ENCODE results near the gene VSTM2B. TPM values are rescaled to one million over a fixed set of nuclear protein-coding genes. Genes with fewer than 3 reads are reported as not detected.

The VSTM2B gene
- total and polyA plus RNA-seq, 2 of the 13 experiments (the other 11 are each of a cell fraction or from before 2014, with no cell fraction given) = not detected

DNA sequence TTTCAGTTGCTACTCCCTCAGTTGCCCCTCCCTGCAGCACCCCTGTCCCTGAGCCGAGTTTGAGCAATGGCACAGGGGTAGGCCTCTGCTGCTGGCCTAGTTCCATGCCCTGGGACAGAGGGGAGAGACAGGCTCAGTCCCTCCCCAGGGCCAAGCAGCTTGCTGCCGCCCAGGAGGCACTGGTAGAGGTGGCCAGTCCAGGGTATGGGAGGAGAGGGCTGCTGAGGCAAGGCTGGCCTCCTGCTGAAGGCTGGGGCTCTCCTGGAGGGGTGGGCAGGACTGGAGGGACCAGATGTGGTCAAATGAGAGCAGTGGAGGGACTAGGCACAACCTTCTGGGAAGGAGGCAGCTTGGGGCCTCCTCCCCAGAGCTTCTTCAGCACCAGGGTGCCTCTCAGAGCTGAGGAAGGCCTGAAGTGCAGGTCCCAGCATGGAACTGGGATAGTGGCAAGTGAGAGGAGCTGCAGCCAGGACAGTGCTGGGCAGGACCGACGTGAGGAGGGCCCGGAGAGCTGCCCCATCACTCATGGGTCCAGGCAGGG, 29.8 kb upstream of the VSTM2B start (continued):
- TF ChIP-seq, protein P1, sequence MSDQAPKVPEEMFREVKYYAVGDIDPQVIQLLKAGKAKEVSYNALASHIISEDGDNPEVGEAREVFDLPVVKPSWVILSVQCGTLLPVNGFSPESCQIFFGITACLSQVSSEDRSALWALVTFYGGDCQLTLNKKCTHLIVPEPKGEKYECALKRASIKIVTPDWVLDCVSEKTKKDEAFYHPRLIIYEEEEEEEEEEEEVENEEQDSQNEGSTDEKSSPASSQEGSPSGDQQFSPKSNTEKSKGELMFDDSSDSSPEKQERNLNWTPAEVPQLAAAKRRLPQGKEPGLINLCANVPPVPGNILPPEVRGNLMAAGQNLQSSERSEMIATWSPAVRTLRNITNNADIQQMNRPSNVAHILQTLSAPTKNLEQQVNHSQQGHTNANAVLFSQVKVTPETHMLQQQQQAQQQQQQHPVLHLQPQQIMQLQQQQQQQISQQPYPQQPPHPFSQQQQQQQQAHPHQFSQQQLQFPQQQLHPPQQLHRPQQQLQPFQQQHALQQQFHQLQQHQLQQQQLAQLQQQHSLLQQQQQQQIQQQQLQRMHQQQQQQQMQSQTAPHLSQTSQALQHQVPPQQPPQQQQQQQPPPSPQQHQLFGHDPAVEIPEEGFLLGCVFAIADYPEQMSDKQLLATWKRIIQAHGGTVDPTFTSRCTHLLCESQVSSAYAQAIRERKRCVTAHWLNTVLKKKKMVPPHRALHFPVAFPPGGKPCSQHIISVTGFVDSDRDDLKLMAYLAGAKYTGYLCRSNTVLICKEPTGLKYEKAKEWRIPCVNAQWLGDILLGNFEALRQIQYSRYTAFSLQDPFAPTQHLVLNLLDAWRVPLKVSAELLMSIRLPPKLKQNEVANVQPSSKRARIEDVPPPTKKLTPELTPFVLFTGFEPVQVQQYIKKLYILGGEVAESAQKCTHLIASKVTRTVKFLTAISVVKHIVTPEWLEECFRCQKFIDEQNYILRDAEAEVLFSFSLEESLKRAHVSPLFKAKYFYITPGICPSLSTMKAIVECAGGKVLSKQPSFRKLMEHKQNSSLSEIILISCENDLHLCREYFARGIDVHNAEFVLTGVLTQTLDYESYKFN (CRISPR knock-in tag; conservative IDR thresholded peaks at IDR 0.05) = no peak
- no peak for TF ChIP-seq KDM2A (CRISPR knock-in tag; IDR thresholded peaks at IDR 0.05; ENCODE audit: borderline replicate concordance, low read depth)

DNA sequence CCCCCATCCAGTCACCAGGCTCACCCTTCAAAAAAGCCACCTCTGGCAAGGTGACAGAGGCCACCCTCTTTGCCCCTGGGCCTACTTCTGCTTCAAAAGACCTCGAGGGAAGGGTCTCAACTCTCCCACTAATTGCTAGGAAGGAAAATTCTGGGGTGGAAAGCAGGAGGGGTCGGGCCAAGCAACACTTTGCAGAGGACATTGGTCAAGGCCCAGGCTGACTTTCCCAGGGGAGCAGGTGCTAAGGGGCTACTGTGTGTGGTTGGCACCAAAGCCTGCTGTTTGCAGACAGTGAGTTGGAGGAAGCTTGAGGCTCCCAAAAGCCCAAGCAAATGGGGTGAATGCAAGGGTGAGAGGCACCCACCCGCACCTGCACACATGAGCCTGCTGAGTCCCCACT, 28.6 kb upstream of the VSTM2B start:
- no peak overlapping the region for H3K4me2 ChIP-seq (ENCODE audit: low read depth, low read length)
- in situ Hi-C loops (cut with HindIII; ENCODE audit: extremely low pct_ligation_motif_present, low pct_unique_long_range_greater_than_20kb) = no loop called here
- H3K79me2 ChIP-seq (ENCODE audit: insufficient read depth, low read length) = no peaks in the 10 kb centered on the region
- H3K9ac ChIP-seq (ENCODE audit: insufficient read depth, low read depth, low read length) = no peak overlapping the region
- POLR2A ChIA-PET = no interaction called here
- peaks cover 1 to 22% of the 10 kb centered on the region in 2 experiments; a peak in 1 of 5 replicates for H3K27me3 ChIP-seq (ENCODE audit: control insufficient read depth in 1 of 2, insufficient read depth in 2 of 2, low read length in 2 of 2)
- intact Hi-C loops (cut with micrococcal nuclease; ENCODE audit: unreplicated experiment) = no loop called here
- no peak for TF ChIP-seq ZNF430 (CRISPR knock-in tag; IDR thresholded peaks at IDR 0.05)
- no peak for TF ChIP-seq ZNF629 (CRISPR knock-in tag; conservative IDR thresholded peaks at IDR 0.05)
- no peak for TF ChIP-seq SOX5 (CRISPR knock-in tag; IDR thresholded peaks at IDR 0.05; ENCODE audit: borderline replicate concordance)
- TF ChIP-seq, protein P2, sequence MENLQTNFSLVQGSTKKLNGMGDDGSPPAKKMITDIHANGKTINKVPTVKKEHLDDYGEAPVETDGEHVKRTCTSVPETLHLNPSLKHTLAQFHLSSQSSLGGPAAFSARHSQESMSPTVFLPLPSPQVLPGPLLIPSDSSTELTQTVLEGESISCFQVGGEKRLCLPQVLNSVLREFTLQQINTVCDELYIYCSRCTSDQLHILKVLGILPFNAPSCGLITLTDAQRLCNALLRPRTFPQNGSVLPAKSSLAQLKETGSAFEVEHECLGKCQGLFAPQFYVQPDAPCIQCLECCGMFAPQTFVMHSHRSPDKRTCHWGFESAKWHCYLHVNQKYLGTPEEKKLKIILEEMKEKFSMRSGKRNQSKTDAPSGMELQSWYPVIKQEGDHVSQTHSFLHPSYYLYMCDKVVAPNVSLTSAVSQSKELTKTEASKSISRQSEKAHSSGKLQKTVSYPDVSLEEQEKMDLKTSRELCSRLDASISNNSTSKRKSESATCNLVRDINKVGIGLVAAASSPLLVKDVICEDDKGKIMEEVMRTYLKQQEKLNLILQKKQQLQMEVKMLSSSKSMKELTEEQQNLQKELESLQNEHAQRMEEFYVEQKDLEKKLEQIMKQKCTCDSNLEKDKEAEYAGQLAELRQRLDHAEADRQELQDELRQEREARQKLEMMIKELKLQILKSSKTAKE (CRISPR knock-in tag; IDR thresholded peaks at IDR 0.05; ENCODE audit: borderline replicate concordance) = no peak
- TF ChIP-seq, protein P3, sequence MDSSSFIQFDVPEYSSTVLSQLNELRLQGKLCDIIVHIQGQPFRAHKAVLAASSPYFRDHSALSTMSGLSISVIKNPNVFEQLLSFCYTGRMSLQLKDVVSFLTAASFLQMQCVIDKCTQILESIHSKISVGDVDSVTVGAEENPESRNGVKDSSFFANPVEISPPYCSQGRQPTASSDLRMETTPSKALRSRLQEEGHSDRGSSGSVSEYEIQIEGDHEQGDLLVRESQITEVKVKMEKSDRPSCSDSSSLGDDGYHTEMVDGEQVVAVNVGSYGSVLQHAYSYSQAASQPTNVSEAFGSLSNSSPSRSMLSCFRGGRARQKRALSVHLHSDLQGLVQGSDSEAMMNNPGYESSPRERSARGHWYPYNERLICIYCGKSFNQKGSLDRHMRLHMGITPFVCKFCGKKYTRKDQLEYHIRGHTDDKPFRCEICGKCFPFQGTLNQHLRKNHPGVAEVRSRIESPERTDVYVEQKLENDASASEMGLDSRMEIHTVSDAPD (CRISPR knock-in tag; IDR thresholded peaks at IDR 0.05) = no peak
- TF ChIP-seq, protein P4, sequence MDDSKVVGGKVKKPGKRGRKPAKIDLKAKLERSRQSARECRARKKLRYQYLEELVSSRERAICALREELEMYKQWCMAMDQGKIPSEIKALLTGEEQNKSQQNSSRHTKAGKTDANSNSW (CRISPR knock-in tag; IDR thresholded peaks at IDR 0.05; ENCODE audit: borderline replicate concordance) = no peak
- TF ChIP-seq CBX2 (IDR thresholded peaks at IDR 0.05; ENCODE audit: low read depth, low read length) = no peak
- TF ChIP-seq CBX2 (CRISPR knock-in tag; IDR thresholded peaks at IDR 0.05; ENCODE audit: low read depth) = no peak
- TF ChIP-seq, protein P5, sequence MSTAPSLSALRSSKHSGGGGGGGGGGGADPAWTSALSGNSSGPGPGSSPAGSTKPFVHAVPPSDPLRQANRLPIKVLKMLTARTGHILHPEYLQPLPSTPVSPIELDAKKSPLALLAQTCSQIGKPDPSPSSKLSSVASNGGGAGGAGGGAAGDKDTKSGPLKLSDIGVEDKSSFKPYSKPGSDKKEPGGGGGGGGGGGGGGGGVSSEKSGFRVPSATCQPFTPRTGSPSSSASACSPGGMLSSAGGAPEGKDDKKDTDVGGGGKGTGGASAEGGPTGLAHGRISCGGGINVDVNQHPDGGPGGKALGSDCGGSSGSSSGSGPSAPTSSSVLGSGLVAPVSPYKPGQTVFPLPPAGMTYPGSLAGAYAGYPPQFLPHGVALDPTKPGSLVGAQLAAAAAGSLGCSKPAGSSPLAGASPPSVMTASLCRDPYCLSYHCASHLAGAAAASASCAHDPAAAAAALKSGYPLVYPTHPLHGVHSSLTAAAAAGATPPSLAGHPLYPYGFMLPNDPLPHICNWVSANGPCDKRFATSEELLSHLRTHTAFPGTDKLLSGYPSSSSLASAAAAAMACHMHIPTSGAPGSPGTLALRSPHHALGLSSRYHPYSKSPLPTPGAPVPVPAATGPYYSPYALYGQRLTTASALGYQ (CRISPR knock-in tag; IDR thresholded peaks at IDR 0.05) = no peak
- no TSS peak for BruUV-seq (replicated peaks)
- H4K20me1 ChIP-seq (ENCODE audit: insufficient read depth, low read length) = no peaks in the 10 kb centered on the region
- no peak for ATAC-seq
- CTCF ChIA-PET (ENCODE audit: low intra/inter-chr PET ratio, low total read pairs) = no interaction called here
- H3K27ac ChIP-seq (ENCODE audit: extremely low read length, insufficient read depth, low read length) = no peak overlapping the region
- no peaks in the 10 kb centered on the region for H3K9me3 ChIP-seq (ENCODE audit: low read length)
- FAIRE-seq = no peak
- H3K4me1 ChIP-seq (ENCODE audit: insufficient read depth, low read length) = no peaks in the 10 kb centered on the region
- H2AFZ ChIP-seq (ENCODE audit: low read length) = no peak overlapping the region
- no peak for DNase-seq (ENCODE audit: low spot score)
- no peak overlapping the region for H3K4me3 ChIP-seq (replicated peaks in 1 of 3; ENCODE audit: insufficient read depth in 1 of 3, low read depth in 2 of 3, low read length in 3 of 3)
- H3K36me3 ChIP-seq (replicated peaks in 1 of 2; ENCODE audit: control insufficient read depth in 1 of 2, insufficient read depth in 2 of 2, low read length in 2 of 2) = no peaks in the 10 kb centered on the region
- 0% methylated on average over 2 of the region's 3 CpGs for WGBS (ENCODE audit: low lambda C conversion rate)
